Ishikawa (cell line): ENCODE data around the gene ZNF408.

Experiments
- EGR1 ChIP-seq: IDR thresholded peaks from 2 replicates; pipeline ENCODE4 v1.6.1; 2012
- NFIC ChIP-seq: IDR thresholded peaks from 2 replicates; pipeline ENCODE4 v1.6.1; 2012
- REST ChIP-seq: IDR thresholded peaks from 2 replicates; pipeline ENCODE4 v1.6.1; 2012; ENCODE audit warnings: low read depth, mild to moderate bottlenecking

- no peak for TF ChIP-seq REST
- TF ChIP-seq EGR1, result no peak
- TF ChIP-seq NFIC, result no peak
These were observed 23.7 kb upstream of the ZNF408 start for GRCh38 chr11:46677169-46677568.
